Ammon's horn (tissue), 1 donor: ENCODE results near the gene BNC2.

Source experiments
- DNase-seq: peaks from one replicate; pipeline ENCODE4 v3.0.0-alpha.2; 2016; ENCODE audit warnings: low spot score

The BNC2 gene

DNA sequence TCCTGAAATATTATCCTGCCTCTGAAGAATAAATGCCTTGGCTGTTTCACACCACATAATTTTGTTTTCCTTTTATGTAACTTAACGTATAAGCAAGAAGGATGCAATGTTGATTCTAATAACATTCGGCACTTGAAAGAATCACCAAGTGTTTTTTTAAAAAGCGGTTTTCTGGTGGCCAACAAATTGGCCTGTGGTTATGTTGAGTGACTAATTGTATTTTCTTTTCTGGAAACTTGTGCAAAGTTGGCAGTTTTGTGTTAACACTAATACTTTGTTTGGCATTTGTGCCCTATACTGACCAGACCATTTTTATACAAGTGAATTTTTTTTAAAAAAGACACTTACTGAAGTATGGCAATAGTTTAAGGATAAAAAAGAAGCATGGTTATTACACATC, 452.7 kb downstream of the BNC2 start:
- DNase-seq: no peak

DNA sequence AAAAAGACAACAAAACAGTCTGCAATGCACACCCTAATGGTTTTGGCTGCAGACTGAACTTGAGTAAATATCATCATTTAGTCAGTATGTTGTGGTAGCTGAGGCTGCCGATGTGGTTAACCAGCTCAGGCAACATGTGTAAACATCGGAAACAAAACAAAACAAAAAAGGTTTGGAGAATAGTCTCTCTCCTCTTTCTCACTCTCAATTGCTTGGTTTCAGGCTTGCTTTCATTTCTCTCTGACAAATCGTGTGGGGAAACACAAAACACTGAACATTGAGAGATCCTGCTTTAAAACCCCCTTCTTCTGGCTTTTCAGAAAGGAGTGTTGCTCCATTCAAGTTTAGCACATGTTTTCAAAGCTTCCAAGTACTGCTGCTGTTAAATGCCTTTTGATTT, 453.3 kb downstream of the BNC2 start:
- DNase-seq: no peak

DNA sequence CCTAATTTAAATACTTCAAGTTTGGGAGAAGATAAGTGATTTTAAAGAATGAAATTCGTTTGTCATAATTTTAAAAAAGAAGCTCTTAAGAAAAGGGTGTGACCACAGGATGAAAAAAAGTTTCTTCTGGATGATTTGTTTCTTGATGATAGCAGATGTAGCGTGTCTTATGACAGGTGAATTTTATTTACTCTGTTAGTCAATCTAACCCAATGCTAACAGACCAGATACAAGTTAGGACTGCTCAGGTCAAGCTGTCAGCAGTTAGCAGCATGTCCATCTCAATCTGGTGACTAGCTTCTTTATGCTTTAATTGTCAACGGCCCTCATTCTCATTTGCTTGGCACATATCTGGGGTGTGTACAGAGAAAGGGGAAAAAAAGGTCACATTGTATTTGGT, 456.0 kb downstream of the BNC2 start:
- no peak for DNase-seq

DNA sequence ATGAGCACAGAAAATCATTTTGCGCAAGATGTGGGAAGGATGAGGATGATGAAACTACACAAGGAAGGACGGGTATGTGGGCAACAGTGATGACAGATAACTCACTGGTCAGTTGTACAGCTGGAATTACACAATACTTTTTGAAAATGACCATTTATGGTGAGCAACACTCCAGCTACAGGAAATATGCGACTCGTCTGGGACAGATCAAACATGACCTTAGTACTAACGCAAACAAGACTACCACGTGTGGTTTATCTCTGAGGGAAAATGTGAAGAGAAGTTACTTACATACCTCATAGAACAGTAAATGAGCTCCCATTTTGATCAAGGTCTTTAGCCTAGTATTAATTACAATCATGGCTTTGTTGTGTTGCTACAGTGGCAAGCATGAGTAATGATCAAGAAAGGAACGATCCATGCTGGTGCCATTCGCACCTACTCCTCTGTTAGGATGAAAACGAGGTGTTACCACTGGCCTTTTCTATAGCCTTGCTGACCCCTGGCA, 456.9 kb downstream of the BNC2 start:
- DNase-seq: no peak

DNA sequence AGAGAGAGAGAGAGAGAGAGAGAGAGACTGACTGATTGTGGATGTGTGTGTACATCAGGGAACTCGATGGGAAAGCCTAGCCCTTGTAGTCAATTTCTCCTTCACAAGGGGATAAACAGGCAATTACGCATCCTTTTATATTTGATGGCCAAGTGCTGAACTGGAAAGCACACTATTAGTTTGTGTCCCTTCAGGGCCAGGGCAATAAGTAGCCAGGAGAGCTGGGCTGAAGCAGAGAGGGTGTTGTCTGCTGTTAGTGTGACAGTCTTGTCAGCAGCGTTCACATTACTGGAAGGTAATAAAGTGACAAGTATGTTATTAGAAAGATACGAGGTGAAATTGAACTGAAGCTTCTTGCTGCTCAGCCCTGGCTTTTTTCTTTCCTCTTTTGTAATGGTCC, 457.7 kb downstream of the BNC2 start:
- DNase-seq: no peak

DNA sequence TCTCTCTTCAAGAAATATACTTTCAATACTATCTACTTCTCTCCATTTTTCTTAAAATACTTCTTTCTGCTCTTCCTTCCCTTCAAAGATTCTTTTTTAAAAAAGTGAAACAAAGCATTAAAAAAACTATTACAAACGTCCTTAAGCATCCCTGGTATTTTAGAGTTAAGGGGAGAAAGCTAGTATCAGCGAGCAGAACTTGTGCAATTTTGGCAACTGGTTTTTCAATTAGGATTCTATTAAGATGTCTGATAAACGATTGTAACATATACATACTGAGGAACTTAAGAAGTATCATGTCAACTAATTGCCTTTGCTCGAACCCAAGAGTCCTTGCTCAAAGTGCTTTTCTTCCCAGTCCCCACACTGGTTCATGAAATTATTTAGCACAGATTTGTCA, 459.2 kb downstream of the BNC2 start:
- no peak for DNase-seq

DNA sequence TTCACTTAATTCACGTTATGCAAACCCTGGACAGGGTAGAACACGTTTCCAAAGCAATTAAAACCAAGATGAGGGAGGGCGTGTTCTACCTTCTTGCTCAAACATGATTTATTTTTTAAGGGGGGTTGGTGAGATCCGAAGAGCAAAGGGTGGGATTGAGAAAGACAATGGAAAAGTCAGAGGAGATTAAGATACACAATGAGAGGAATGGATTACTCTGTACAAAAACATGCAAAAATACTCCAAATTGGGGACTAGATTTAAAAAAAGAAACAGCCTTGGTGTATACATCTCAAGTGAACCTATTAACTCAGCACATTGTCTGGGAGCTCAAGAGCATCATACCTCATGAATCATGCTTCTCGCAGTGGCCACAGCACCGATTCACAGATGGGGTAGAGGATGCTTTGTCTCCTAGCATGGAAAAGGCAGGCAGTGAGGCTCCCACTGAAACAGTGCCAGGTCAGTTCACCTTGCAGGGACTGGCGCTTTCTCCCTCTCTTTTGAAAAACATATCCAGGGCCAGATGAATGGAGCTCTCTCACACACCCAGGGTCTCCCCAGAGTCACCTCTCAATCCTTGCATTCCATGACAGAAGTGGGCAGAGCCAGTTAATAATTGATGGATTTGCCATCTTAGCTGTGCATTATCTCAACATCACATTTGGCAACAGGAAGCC, 459.7 kb downstream of the BNC2 start:
- DNase-seq: no peak

DNA sequence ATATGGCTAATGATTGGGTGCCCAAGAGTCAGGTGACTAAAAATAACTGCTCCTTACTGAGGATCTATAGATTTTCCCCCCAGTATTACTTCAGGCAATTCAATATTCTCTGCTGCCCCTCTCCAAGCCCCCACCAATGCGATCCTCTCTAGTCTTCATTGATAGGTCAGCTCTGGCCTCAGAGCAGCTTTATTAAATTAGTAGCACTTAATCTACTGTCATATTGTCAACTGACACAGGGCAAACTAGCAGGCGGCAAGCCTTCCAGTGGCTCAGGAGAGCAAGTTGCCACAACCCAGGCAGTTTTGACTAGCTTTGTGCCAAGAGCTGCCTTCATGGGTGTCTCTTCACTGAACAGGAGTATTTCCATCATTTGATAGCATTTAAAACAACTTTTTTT, 462.9 kb downstream of the BNC2 start:
- DNase-seq: no peak

DNA sequence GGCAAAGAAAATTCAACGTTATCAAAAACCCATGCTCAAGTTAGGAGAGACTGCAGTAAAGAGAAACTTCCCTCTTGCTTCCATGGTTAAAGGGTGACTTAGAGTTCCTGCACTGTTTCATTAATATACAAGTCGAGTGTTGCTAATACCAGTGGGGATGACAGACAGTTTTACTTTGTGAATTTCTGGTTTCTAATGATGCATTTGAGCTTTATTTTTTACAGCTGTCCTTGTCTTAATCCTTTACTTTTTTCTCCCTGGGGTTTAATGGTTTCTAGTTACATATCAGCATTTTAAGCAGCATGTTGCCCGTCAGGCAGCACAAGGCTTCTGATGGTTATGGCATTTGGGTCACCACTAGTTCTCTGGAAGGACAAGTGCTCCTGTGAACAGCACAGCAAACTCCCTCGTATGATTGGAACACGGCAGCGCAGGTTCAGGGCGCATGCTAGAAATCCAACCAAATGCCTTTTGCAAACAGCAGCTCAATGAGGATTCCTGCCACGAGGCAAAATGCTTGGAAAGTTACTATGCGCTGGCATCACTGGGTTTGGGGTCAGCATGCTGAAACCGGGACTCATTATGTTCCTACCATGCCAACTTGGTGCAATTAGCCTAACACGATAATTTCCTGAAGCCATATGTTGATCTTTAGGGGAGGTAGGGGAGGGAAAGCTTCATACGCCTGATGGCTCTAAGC, 463.8 kb downstream of the BNC2 start:
- no peak for DNase-seq

DNA sequence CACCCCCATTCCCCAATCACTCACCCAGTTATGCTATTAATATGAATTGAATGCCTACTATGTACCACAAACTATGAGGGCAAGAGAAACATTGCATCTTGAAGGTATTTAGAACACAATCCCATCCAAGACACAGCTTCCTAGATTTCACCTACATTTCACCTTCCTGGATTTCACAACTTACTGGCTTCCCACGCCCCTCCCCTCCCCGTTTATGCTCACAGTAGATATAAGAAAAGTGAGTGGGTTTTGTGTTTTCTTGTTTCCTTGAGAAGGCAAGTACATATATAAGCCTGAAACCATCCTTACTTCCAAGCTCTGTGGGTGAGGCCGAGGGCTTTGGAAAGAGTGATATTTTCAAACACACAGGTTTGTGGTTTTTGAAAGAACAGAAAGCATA, 465.0 kb downstream of the BNC2 start:
- no peak for DNase-seq

DNA sequence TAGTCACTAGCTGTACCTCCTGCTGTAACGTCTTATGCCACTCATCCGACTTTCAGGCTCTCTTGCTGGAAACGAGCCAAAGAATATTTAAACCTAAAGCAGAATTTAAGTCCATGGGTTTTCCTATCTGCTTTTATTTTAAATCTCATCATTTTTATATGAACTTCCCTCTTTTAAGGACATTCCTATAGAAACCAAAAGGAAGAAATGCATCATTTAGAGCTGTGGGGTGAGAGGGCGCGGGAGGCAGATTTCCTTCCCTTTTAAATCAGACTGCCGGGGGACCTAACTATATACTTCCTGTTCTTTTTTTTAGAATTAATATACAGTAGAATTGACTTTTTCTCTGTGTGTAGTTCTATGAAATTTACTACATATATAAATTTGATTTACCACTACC, 468.8 kb downstream of the BNC2 start:
- DNase-seq: no peak

DNA sequence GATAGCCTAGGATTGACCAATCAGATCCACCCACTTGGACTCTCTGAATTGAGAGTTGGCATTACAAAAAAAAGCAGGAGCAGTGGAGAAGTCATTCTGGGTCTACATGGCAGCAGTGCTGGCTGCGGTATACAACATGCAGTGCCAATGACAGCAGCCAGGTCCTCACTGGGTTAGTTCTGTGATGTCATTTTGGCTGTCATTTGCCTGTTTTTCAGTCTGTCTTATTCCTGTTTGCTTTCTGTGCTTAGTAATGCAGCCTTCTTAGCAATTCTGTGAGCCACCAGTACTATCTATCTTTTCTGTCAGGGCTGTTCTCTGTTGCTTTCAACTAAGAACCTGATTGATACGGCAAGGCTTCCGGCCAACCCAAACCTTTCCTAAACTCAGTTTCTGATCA, 471.8 kb downstream of the BNC2 start:
- no peak for DNase-seq

DNA sequence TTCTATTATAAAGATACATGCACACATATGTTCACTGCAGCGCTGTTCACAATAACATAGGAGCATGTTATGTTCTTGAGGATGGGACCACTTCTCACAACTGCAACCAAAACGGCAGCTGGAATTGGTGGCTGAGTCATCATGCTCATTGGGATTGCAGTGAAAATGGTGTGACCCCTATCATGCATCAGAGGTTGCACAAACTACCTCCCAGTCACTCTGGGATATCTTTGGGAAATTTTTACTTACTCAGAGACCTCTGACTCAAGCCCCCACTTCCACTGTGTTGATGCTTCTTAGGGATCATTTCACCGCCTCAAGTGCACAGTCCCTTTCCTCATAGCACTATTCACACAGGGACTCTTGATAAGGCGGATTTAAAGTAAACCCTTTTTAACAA, 474.1 kb downstream of the BNC2 start:
- DNase-seq: no peak

DNA sequence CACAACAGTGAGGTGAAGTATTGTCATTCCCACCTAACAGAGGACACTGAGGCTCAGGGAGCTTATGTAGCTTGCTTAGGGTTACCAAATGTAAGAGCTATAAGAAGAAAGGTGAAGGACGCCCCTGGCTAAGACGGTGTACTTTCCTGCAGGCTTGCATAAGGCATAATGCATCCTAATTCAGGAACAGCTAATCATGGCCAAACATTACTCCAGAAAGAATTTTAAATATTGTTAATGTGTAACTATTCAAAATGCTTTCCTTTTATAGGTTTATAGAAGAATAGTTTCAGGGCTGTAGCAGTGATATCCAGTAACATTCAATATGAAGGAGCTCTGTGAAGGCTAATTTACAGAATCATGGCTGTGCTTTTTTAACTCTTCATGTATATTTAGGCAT, 479.1 kb downstream of the BNC2 start:
- DNase-seq: no peak

DNA sequence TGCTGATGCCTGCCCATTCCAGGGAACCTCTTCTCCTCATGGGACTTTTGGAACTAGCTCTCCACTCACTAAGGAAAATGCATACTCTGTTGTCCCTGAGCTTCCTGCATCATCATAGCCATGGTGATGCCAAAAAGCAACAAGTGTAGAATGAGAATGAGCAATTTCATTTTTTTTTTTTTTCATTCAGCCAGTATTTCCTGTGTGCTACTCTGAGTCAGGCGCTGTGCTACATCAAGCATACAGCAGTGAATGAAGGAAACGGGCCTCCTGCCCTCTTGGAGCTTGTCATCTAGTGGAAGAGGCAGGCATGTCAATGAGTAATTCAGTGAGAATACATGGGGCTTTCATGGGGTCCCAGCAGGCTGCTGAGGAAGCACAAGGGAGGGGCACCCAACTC, 483.1 kb downstream of the BNC2 start:
- no peak for DNase-seq

DNA sequence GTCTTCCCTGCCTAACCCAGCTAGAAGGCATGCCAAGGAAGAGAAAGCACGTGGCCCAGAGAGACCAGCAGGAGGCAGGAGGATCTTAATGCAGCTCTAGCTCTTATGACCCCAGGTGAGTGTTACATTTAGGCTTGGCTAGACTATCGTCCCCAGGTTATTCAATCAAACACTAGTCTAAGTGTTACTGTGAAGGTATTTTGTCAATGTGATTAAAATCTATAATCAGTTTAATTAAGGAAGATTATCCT, 483.7 kb downstream of the BNC2 start:
- DNase-seq: no peak

DNA sequence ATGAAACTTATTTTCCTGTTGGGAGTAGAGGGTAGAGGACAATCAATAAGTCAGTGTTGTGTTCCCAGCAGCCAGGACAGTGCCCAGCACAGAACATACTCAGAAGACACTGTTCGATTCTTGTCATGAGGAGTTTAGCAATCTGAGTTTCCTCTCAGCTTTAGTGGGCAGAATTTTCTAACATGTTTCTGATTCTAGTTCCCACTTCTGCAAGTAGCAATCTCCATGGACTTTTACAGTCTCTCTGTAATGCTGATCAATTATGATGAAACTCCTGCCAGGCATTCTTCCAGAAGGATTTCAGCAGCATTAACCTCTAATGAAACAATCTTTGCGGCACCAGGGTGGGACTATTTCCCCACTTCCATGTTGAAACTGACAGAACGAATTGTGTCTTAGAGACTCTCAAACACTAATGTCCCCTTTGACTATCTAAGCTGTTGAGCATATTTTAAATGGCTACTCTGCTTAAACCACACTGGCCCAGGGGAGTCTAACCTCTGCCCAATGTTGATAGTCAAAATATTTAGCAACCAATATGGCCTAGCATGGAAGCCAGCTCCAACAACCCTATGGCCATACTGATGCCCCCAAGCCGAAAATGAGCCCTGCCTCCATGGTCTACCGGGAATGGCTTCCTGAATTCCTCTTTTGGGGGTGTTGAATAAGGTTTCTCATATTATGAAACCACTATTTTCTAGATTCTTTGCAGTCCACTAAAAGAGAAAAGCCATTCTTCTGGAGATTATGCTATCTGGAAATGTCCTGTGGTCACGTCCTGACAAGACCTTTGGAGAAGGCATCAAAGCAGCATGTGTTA, 484.3 kb downstream of the BNC2 start:
- DNase-seq: no peak

DNA sequence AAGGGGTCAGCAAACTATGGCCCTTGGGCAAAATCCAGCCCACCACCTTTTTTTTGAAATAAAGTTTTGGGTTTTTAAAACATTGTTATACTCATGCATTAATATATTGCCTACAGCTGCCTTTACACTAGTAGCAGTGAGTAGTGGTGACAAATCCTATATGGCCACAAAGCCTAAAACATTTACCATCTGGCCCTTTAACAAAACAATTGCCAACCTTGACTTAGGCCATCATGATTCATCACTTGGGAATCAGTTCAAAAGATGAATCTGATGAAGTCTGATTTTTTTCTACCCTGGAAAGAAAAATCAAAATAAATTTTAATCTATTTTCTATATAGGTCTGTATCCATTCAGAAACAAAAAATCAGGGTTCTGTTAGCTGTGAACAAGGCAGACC, 484.9 kb downstream of the BNC2 start:
- no peak for DNase-seq

DNA sequence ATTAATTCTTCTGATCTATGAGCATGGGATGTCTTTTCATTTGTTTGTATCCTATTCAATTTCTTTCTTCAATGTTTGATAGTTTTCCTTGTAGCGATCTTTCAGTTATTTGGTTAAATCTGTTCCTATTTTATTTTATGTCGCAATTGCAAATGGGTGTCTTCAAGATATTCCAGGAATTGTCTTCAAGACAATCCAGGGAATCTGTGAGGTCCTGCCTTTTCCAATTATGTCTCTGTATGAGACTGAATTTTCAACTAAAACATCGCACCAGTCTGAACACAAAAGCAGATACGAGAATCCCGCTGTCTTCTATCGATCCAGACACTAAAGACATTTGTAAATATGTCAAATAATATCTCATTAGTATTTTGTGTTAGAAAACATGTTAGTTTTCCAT, 485.5 kb downstream of the BNC2 start:
- no peak for DNase-seq

DNA sequence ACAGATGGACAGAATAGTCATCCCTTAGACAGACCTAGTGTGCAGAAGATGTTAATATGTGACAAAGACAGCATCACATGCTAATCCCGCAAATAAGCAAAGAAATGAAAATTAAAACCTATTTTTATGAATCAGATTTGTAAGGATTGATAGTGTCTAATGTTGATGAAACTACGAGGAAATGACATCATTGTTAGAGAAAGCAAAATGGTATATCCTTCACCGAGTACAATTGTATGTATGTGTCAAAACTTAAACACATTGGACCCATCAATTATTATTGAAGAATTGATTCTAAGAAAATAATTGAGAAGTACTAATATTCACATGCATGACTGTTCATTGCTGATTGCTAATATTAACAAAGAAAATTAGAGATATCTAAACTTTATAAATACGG, 493.2 kb downstream of the BNC2 start:
- no peak for DNase-seq

DNA sequence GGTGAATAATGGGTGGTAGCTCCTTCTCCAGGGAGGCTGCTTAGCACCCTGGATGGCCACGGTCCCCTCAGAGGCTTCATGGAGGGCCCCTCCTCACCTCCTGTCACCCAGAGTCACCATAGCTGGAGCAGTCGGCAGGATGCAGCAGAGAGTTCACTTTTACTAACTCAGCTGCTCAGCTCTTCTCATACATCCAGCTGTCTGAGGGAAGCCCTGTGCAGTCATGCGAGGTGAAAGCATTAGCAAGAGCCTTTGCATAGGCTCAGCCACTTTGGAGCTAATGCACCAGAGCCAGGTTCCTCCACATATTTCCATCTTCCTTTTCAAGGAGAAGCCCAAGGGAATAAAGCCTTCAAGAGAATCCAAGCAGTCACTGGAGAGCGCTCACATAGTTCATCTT, 499.2 kb downstream of the BNC2 start:
- no peak for DNase-seq

DNA sequence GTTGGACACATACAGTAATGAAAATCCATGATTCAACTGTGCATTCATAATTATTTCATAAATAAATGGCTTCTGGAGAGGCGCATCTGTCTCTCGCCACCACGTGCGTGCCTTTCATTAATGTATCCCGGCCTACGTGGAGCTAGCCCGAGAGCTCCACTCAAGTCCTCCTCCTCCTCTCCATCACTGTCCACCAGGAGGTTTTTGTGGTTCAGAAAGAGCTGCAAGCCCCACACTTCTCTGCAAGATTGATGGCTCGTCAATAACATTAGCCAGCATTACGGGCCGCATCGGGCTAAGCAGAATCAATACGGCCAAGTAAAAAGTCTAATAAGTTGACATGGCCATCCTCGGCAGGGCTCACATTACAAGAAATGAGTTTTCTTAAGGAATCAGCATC, 499.8 kb downstream of the BNC2 start:
- no peak for DNase-seq

DNA sequence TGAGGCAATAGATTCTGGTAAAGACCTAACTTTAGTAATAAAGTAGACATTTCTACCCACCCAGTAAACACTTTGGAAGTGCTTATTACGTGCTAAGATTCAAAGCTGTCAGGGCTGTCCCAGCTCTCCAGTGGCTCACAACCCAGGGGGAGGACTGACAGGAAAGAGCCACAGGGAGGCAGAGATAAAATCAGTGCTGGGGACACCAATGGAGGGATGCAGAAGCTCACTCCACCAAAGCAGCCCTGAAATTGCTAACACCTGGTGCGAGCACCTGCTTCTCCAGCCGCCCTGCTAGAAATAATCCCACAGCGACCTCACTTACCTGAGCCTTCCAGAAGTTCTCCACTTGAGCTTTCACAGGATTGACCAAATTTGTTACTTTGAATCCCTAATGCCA, 501.0 kb downstream of the BNC2 start:
- DNase-seq: no peak
